ENCODE results near the gene CHST8.

The CHST8 gene

DNA sequence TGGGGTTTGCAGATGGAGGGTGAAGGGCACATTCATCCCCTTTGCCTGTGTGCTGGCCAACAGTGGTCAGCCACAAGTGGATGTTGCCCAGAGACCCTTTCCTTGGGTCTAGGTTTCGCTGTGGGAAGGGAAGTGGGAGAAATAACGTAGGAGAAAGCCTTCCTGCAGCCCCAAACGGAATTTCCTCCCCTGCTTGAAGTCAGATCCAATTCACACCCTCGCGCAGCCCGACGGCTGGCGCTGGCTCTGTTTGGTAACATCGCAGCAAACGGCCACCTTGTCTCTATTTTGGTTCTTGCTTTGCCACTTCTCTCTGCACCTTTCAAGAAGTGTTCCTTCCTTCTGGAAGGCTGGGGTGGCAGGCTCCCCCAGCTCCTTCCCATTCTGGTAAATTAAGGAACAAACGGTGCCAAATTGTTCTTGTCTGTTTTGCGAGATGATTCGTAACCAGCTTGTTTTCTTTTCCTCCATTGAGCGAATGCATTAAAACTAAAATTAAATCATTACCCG lies 45.4 kb downstream of the CHST8 start:
- CTCF ChIA-PET, result no interaction called here
- POLR2A ChIA-PET, result no interaction called here
- no peak for DNase-seq (ENCODE audit: extremely low spot score)
- TF ChIP-seq FOXM1 (IDR thresholded peaks at IDR 0.05; ENCODE audit: borderline replicate concordance), result no peak

GRCh38 chr19:33667881-33668280 lies 46.1 kb downstream of the CHST8 start:
- DNase-seq (ENCODE audit: extremely low spot score), result no peak
- POLR2A ChIA-PET, result no interaction called here
- TF ChIP-seq FOXK2 (IDR thresholded peaks at IDR 0.05) (no peak), FOXM1 (IDR thresholded peaks at IDR 0.05; ENCODE audit: borderline replicate concordance) (no peak), ZNF384 (IDR thresholded peaks at IDR 0.05) (no peak), NFRKB (IDR thresholded peaks at IDR 0.05) (no peak)
- TF ChIP-seq, protein P1, sequence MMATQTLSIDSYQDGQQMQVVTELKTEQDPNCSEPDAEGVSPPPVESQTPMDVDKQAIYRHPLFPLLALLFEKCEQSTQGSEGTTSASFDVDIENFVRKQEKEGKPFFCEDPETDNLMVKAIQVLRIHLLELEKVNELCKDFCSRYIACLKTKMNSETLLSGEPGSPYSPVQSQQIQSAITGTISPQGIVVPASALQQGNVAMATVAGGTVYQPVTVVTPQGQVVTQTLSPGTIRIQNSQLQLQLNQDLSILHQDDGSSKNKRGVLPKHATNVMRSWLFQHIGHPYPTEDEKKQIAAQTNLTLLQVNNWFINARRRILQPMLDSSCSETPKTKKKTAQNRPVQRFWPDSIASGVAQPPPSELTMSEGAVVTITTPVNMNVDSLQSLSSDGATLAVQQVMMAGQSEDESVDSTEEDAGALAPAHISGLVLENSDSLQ (IDR thresholded peaks at IDR 0.05), result no peak
- CTCF ChIA-PET, result no interaction called here

GRCh38 chr19:33668968-33669367 lies 47.2 kb downstream of the CHST8 start:
- POLR2A ChIA-PET, result no interaction called here

DNA sequence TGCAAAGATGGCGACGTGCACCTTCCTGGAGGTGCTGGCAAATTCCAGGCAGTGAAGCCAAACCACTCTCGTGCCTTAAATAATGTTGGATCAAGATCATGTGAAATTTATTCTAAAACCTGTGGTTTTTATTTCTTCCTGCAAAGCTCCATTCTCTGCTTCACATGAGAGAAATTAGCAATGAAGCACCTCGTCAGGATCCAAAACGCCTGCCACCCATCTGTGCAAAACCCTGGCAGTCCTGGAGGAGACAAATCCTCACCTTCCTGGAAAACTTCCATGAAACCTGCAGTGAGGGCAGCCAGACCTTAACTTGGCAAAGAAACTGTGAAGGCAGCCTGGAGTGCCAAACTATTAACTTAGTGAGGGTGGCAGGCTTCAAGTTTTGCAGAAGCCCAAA lies 47.6 kb downstream of the CHST8 start:
- POLR2A ChIA-PET, result no interaction called here
- TF ChIP-seq FOXA1 (IDR thresholded peaks at IDR 0.05), result no peak
- TF ChIP-seq CTBP1 (IDR thresholded peaks at IDR 0.05; ENCODE audit: borderline replicate concordance), result no peak
- no peak for TF ChIP-seq ARNT (IDR thresholded peaks at IDR 0.05)
- TF ChIP-seq TARDBP (IDR thresholded peaks at IDR 0.05), result no peak
- TF ChIP-seq FOXM1 (IDR thresholded peaks at IDR 0.05; ENCODE audit: borderline replicate concordance), result no peak
- TF ChIP-seq L3MBTL2 (conservative IDR thresholded peaks at IDR 0.05), result no peak
- TF ChIP-seq ELF4 (IDR thresholded peaks at IDR 0.05), result no peak
- no peak for TF ChIP-seq HDGF (IDR thresholded peaks at IDR 0.05; ENCODE audit: borderline replicate concordance)
- no peak for TF ChIP-seq SUZ12 (IDR thresholded peaks at IDR 0.05)
- TF ChIP-seq, protein P1 (IDR thresholded peaks at IDR 0.05), result no peak
- no peak for TF ChIP-seq NFRKB (IDR thresholded peaks at IDR 0.05)
- TF ChIP-seq SP1 (IDR thresholded peaks at IDR 0.05), result no peak
- TF ChIP-seq BHLHE40 (IDR thresholded peaks at IDR 0.05; ENCODE audit: borderline replicate concordance), result no peak
- no peak for TF ChIP-seq ZNF384 (IDR thresholded peaks at IDR 0.05)
- TF ChIP-seq FOXK2 (IDR thresholded peaks at IDR 0.05), result no peak
- no peak for TF ChIP-seq LEF1 (IDR thresholded peaks at IDR 0.05; ENCODE audit: borderline replicate concordance)
- no peak for DNase-seq (ENCODE audit: extremely low spot score)
- CTCF ChIA-PET, result no interaction called here

More at GRCh38 chr19:33668968-33669367, 47.2 kb downstream of the CHST8 start:
- no peak for DNase-seq (ENCODE audit: extremely low spot score)
- CTCF ChIA-PET, result no interaction called here
- TF ChIP-seq BHLHE40 (IDR thresholded peaks at IDR 0.05; ENCODE audit: borderline replicate concordance), result no peak
- TF ChIP-seq FOXA1 (IDR thresholded peaks at IDR 0.05), result no peak
- TF ChIP-seq SP1 (IDR thresholded peaks at IDR 0.05), result no peak
- TF ChIP-seq HDGF (IDR thresholded peaks at IDR 0.05; ENCODE audit: borderline replicate concordance), result no peak
- TF ChIP-seq ELF4 (IDR thresholded peaks at IDR 0.05), result no peak

DNA sequence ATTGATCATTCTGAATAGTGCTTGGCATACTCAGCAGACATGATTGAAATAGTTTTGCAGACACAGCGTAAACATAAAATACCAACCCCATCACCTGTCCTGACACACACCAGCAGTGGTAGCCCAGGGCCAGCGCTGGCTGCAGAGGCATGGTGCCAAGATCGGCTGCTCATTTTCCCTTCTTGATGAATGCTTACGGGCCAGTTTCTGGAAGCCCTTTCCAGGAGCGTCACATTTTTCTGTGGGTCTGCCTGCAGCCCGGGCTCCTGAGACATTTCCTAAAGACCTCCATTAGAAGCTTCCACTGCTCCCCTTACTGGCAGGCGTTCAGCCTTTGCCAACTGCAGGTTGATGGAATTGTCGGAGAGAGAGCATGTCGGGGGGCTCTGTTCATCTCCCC lies 48.6 kb downstream of the CHST8 start:
- DNase-seq (ENCODE audit: extremely low spot score), result no peak
- TF ChIP-seq L3MBTL2 (conservative IDR thresholded peaks at IDR 0.05) (no peak), FOXM1 (IDR thresholded peaks at IDR 0.05; ENCODE audit: borderline replicate concordance) (no peak)
- ChIA-PET POLR2A (no interaction called here), CTCF (no interaction called here)

- ChIA-PET CTCF (no interaction called here), POLR2A (no interaction called here)
Observed at GRCh38 chr19:33671211-33671610, 49.5 kb downstream of the CHST8 start.

GRCh38 chr19:33673258-33673875 lies 51.6 kb downstream of the CHST8 start:
- ChIA-PET CTCF (no interaction called here), POLR2A (no interaction called here)
- DNase-seq (ENCODE audit: extremely low spot score), result no peak
- TF ChIP-seq NFRKB (IDR thresholded peaks at IDR 0.05) (no peak), CTBP1 (IDR thresholded peaks at IDR 0.05; ENCODE audit: borderline replicate concordance) (no peak), SP1 (IDR thresholded peaks at IDR 0.05) (no peak), ZNF384 (IDR thresholded peaks at IDR 0.05) (no peak), ARNT (IDR thresholded peaks at IDR 0.05) (no peak), BHLHE40 (IDR thresholded peaks at IDR 0.05; ENCODE audit: borderline replicate concordance) (no peak), TARDBP (IDR thresholded peaks at IDR 0.05) (no peak), LEF1 (IDR thresholded peaks at IDR 0.05; ENCODE audit: borderline replicate concordance) (no peak), L3MBTL2 (conservative IDR thresholded peaks at IDR 0.05) (no peak), FOXK2 (IDR thresholded peaks at IDR 0.05) (no peak), FOXA1 (IDR thresholded peaks at IDR 0.05) (no peak), SUZ12 (IDR thresholded peaks at IDR 0.05) (no peak), ELF4 (IDR thresholded peaks at IDR 0.05) (no peak)
- TF ChIP-seq, protein P1 (IDR thresholded peaks at IDR 0.05), result no peak

More at GRCh38 chr19:33671211-33671610, 49.5 kb downstream of the CHST8 start:
- no peak for DNase-seq (ENCODE audit: extremely low spot score)
- no peak for TF ChIP-seq L3MBTL2 (conservative IDR thresholded peaks at IDR 0.05)
- TF ChIP-seq BHLHE40 (IDR thresholded peaks at IDR 0.05; ENCODE audit: borderline replicate concordance), result no peak
- no peak for TF ChIP-seq ELF4 (IDR thresholded peaks at IDR 0.05)
